Neural progenitor cell (in vitro differentiated cells): ENCODE data around the gene PEX26.

Source experiments
- CTCF ChIP-seq: fragments of 200-600 bp; sonication (generic); IDR thresholded peaks from 2 replicates; pipeline ENCODE4 v1.5.1; 2017; ENCODE audit warnings: antibody characterized with exemption, mild to moderate bottlenecking
- EZH2 ChIP-seq: fragments of 200-600 bp; sonication (generic); IDR thresholded peaks from 2 replicates; pipeline ENCODE4 v1.6.1; 2017; ENCODE audit warnings: antibody characterized with exemption, mild to moderate bottlenecking, moderate library complexity

GRCh38 chr22:18060646-18061620, 16.9 kb upstream of the PEX26 start:
- no peak for TF ChIP-seq EZH2
- TF ChIP-seq CTCF: no peak
